ENCODE results near the gene GPR33.

DNA sequence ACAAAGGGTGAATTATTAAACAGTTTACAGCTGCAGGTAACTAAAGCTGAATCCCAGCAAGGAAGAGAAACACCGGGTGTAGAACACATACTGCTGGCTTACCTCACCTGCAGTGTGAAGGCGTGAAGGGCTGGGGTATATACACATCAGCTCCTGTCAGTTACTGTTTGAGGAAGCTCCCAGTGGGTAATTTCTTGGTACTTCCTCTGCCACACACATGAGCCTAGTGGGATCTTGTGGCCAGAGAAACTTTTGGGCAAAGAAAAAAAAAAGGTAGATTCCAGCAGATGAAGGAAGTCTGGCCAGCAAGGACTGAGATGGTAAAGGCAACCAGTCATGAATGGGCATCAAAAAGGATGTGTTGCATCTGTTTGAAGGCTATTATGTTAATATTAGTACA, 14.0 kb upstream of the GPR33 start:
- TF ChIP-seq, protein P1, sequence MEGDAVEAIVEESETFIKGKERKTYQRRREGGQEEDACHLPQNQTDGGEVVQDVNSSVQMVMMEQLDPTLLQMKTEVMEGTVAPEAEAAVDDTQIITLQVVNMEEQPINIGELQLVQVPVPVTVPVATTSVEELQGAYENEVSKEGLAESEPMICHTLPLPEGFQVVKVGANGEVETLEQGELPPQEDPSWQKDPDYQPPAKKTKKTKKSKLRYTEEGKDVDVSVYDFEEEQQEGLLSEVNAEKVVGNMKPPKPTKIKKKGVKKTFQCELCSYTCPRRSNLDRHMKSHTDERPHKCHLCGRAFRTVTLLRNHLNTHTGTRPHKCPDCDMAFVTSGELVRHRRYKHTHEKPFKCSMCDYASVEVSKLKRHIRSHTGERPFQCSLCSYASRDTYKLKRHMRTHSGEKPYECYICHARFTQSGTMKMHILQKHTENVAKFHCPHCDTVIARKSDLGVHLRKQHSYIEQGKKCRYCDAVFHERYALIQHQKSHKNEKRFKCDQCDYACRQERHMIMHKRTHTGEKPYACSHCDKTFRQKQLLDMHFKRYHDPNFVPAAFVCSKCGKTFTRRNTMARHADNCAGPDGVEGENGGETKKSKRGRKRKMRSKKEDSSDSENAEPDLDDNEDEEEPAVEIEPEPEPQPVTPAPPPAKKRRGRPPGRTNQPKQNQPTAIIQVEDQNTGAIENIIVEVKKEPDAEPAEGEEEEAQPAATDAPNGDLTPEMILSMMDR (IDR thresholded peaks at IDR 0.05; ENCODE audit: low read depth, low read length) = no peak
- no peak for TF ChIP-seq POLR2A (IDR thresholded peaks at IDR 0.05; ENCODE audit: extremely low read depth, insufficient read length)
- no peak for TF ChIP-seq MYC (IDR thresholded peaks at IDR 0.05; ENCODE audit: low read depth, low read length)
- TF ChIP-seq, protein P2, sequence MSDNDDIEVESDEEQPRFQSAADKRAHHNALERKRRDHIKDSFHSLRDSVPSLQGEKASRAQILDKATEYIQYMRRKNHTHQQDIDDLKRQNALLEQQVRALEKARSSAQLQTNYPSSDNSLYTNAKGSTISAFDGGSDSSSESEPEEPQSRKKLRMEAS (IDR thresholded peaks at IDR 0.05; ENCODE audit: low read depth, low read length) = no peak

All from NB4 (cell line).